GM23248 (cell line): ENCODE measurements around the gene SYNDIG1L. TPM values are rescaled to one million over a fixed set of nuclear protein-coding genes. Genes with fewer than 3 reads are reported as not detected.

Source experiments
- DNase-seq: peaks from one replicate; pipeline ENCODE4 v3.0.0-alpha.2; 2015
- H2AFZ ChIP-seq: fragments of 200-600 bp; sonication (generic); 2 replicates; pipeline ENCODE4 v1.6.1; 2016; ENCODE audit warnings: antibody characterized with exemption
- H3F3A ChIP-seq: fragments of 200-600 bp; sonication (generic); 2 replicates; pipeline ENCODE4 v1.6.1; 2016; ENCODE audit warnings: mild to moderate bottlenecking, antibody characterized with exemption, mixed run types; ENCODE audit not compliant: insufficient read depth
- H3K27ac ChIP-seq: fragments of 200-600 bp; sonication (generic); 2 replicates; pipeline ENCODE4 v1.5.1; 2016; ENCODE audit warnings: mild to moderate bottlenecking
- H3K27me3 ChIP-seq: fragments of 200-600 bp; sonication (generic); replicated peaks from 2 replicates; pipeline ENCODE4 v1.6.1; 2016; ENCODE audit warnings: mild to moderate bottlenecking; ENCODE audit not compliant: insufficient read depth
- H3K36me3 ChIP-seq: fragments of 200-600 bp; sonication (generic); 2 replicates; pipeline ENCODE4 v1.6.1; 2016; ENCODE audit warnings: low read depth, mild to moderate bottlenecking
- H3K4me1 ChIP-seq: fragments of 200-600 bp; sonication (generic); 2 replicates; pipeline ENCODE4 v1.6.1; 2016; ENCODE audit warnings: mild to moderate bottlenecking; ENCODE audit not compliant: insufficient read depth
- H3K4me2 ChIP-seq: fragments of 200-600 bp; sonication (generic); one replicate; pipeline ENCODE4 v1.6.1; 2016; ENCODE audit warnings: mild to moderate bottlenecking; ENCODE audit not compliant: unreplicated experiment
- H3K4me3 ChIP-seq: fragments of 200-600 bp; sonication (generic); 2 replicates; pipeline ENCODE4 v1.5.1; 2016; ENCODE audit warnings: mild to moderate bottlenecking
- H3K79me2 ChIP-seq: fragments of 200-600 bp; sonication (generic); 2 replicates; pipeline ENCODE4 v1.6.1; 2016; ENCODE audit warnings: mild to moderate bottlenecking; ENCODE audit not compliant: insufficient read depth
- H3K9ac ChIP-seq: fragments of 200-600 bp; sonication (generic); 2 replicates; pipeline ENCODE4 v1.6.1; 2016; ENCODE audit warnings: mild to moderate bottlenecking
- H3K9me2 ChIP-seq: fragments of 200-600 bp; sonication (generic); 2 replicates; pipeline ENCODE4 v1.6.1; 2016; ENCODE audit warnings: mixed run types, mild to moderate bottlenecking, moderate library complexity; ENCODE audit not compliant: insufficient read depth
- H3K9me3 ChIP-seq: fragments of 200-600 bp; sonication (generic); one replicate; pipeline ENCODE4 v1.6.1; 2017; ENCODE audit warnings: low read depth
- H4K20me1 ChIP-seq: fragments of 200-600 bp; sonication (generic); 2 replicates; pipeline ENCODE4 v1.6.0; 2016; ENCODE audit not compliant: insufficient read depth
- EZH2 ChIP-seq: fragments of 200-600 bp; sonication (generic); IDR thresholded peaks from 2 replicates; pipeline ENCODE4 v1.6.1; 2018; ENCODE audit warnings: antibody characterized with exemption, mild to moderate bottlenecking; ENCODE audit not compliant: insufficient read depth, poor library complexity, severe bottlenecking
- EZH2phosphoT487 ChIP-seq: fragments of 200-600 bp; sonication (generic); IDR thresholded peaks from 2 replicates; pipeline ENCODE4 v1.6.1; 2018; ENCODE audit warnings: antibody characterized with exemption, moderate library complexity, mild to moderate bottlenecking, low read depth; ENCODE audit not compliant: insufficient read depth
- WGBS, 2 experiments: methylation state at CpG; one replicate each; pipeline ENCODE4 v1.1.6; 2015 to 2017; ENCODE audit warnings: low lambda C conversion rate in 2 of 2, low coverage in 1 of 2; ENCODE audit errors: missing lambda C conversion rate in 2 of 2; 5-methylcytosine and 5-hydroxymethylcytosine counted together
- in situ Hi-C: fragments of 300-500 bp; cut with MboI; formaldehyde crosslinking; loops from 2 replicates; pipeline ENCODE4 v1.15.0; 2020
- polyA plus RNA-seq: library from polyadenylated mRNA; unstranded; fragments of >200 nt; fragmentation: Nextera tagmentation; extraction: Ambion mirVana; gene quantifications from 2 replicates; pipeline ENCODE4 v1.2.1, GENCODE V29; 2016
- total RNA-seq: library from RNA; depleted of rRNA; stranded (reverse); fragments of >200 nt; shearing (Covaris generic); gene quantifications from 2 replicates; pipeline ENCODE4 v1.2.3, GENCODE V29; 2014; rRNA removed

The SYNDIG1L gene
- total and polyA plus RNA-seq, 2 experiments from 2014 or later = not detected

DNA sequence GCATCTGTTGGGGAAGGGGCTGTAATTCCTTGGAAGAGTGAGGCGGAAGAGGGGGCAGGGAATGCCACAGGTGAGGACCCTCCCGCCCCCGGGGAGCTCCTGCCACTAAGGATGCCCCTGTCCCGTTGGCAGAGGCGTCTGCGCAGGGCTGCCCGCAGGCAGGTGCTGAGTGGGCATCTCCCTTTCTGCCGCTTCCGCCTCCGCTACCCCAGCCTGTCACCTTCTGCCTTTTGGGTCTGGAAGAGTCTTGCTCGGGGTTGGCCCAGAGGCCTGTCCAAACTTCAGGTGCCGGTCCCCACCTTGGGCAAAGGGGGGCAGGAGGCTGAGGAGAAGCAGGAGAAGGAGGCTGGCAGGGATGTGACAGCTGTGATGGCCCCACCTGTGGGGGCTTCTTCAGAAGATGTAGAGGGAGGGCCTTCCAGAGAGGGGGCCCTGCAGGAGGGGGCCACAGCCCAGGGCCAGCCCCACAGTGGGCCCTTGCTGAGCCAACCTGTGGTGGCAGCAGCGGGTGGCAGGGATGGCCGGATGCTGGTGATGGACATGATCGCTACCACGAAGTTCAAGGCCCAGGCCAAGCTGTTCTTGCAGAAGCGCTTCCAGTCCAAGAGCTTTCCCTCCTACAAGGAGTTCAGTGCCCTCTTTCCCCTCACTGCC lies 67.7 kb downstream of the SYNDIG1L start:
- no peaks in the 10 kb centered on the region for H3K36me3 ChIP-seq
- TF ChIP-seq EZH2phosphoT487 (no peak), EZH2 (no peak)
- no peaks in the 10 kb centered on the region for H3K4me1 ChIP-seq
- WGBS, 2 experiments = 76 to 84% methylated on average over 16 to 17 of the region's 17 CpGs
- H3K9me2 ChIP-seq = no peaks in the 10 kb centered on the region
- no peaks in the 10 kb centered on the region for H3K9me3 ChIP-seq
- in situ Hi-C loops = no loop called here
- no peaks in the 10 kb centered on the region for H3K79me2 ChIP-seq
- no peak overlapping the region for H2AFZ ChIP-seq
- H3K27ac ChIP-seq = no peak overlapping the region
- H3K4me3 ChIP-seq = no peak overlapping the region
- H4K20me1 ChIP-seq = no peaks in the 10 kb centered on the region
- H3K4me2 ChIP-seq = no peak overlapping the region
- no peaks in the 10 kb centered on the region for H3F3A ChIP-seq
- H3K9ac ChIP-seq = no peak overlapping the region
- H3K27me3 ChIP-seq = peaks cover 11% of the 10 kb centered on the region
- no peak for DNase-seq

DNA sequence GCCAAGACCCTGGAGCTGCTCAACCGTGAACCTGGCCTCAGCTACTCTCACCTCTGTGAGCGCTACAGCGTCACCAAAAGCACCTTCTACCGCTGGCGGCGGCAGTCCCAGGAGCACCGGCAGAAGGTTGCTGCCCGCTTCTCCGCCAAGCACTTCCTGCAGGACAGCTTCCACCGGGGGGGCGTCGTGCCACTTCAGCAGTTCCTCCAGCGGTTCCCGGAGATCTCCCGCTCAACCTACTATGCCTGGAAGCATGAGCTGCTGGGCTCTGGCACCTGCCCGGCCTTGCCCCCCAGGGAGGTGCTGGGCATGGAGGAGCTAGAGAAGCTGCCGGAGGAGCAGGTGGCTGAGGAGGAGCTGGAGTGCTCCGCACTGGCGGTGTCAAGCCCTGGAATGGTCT lies 68.4 kb downstream of the SYNDIG1L start:
- no peaks in the 10 kb centered on the region for H3K4me1 ChIP-seq
- no peak overlapping the region for H3K9ac ChIP-seq
- 85 to 87% methylated on average over 19 of the region's 19 CpGs for WGBS, 2 experiments
- no peaks in the 10 kb centered on the region for H3F3A ChIP-seq
- no peak for DNase-seq
- H2AFZ ChIP-seq = no peak overlapping the region
- no peak overlapping the region for H3K4me2 ChIP-seq
- no peak for TF ChIP-seq EZH2phosphoT487
- no peak for TF ChIP-seq EZH2
- no peaks in the 10 kb centered on the region for H3K79me2 ChIP-seq
- no peaks in the 10 kb centered on the region for H4K20me1 ChIP-seq
- H3K9me3 ChIP-seq = no peaks in the 10 kb centered on the region
- in situ Hi-C loops = no loop called here
- no peak overlapping the region for H3K4me3 ChIP-seq
- peaks cover 16% of the 10 kb centered on the region for H3K27me3 ChIP-seq
- H3K36me3 ChIP-seq = no peaks in the 10 kb centered on the region
- no peaks in the 10 kb centered on the region for H3K9me2 ChIP-seq
- H3K27ac ChIP-seq = no peak overlapping the region

GRCh38 chr14:74356892-74357575 lies 69.0 kb downstream of the SYNDIG1L start:
- H4K20me1 ChIP-seq = no peaks in the 10 kb centered on the region
- H3K4me2 ChIP-seq = no peak overlapping the region
- in situ Hi-C loops = no loop called here
- no peak for DNase-seq
- WGBS, 2 experiments = 79 to 82% methylated on average over 30 to 32 of the region's 32 CpGs
- no peaks in the 10 kb centered on the region for H3K9me3 ChIP-seq
- peaks cover 21% of the 10 kb centered on the region for H3K27me3 ChIP-seq
- no peak overlapping the region for H2AFZ ChIP-seq
- TF ChIP-seq EZH2phosphoT487 (no peak), EZH2 (no peak)
- H3K36me3 ChIP-seq = no peaks in the 10 kb centered on the region
- no peaks in the 10 kb centered on the region for H3K9me2 ChIP-seq
- H3K27ac ChIP-seq = no peak overlapping the region
- H3K4me3 ChIP-seq = no peak overlapping the region
- H3K9ac ChIP-seq = no peak overlapping the region
- H3F3A ChIP-seq = no peaks in the 10 kb centered on the region
- no peaks in the 10 kb centered on the region for H3K4me1 ChIP-seq
- H3K79me2 ChIP-seq = no peaks in the 10 kb centered on the region

Other genes starting within 250 kb of the SYNDIG1L start
- gene VSX2, start 186.8 kb downstream of the SYNDIG1L start, total RNA-seq = not detected in 2 replicates
- gene VSX2, start 186.8 kb downstream of the SYNDIG1L start, polyA plus RNA-seq = not detected in 2 replicates
- 22.3 and 24.1 TPM in 2 replicates for gene ABCD4, start 123.3 kb downstream of the SYNDIG1L start, total RNA-seq
- 26.3 and 27.7 TPM in 2 replicates for gene ABCD4, start 123.3 kb downstream of the SYNDIG1L start, polyA plus RNA-seq
- not detected in 2 replicates for gene VRTN, start 77.7 kb downstream of the SYNDIG1L start, total RNA-seq
- not detected in 2 replicates for gene VRTN, start 77.7 kb downstream of the SYNDIG1L start, polyA plus RNA-seq
- 105 and 156 TPM in 2 replicates for gene NPC2, start 67.1 kb upstream of the SYNDIG1L start, total RNA-seq
- gene NPC2, start 67.1 kb upstream of the SYNDIG1L start, polyA plus RNA-seq = 95.2 and 103 TPM in 2 replicates
- 12.3 and 22.9 TPM in 2 replicates for gene ISCA2, start 67.6 kb upstream of the SYNDIG1L start, total RNA-seq
- gene ISCA2, start 67.6 kb upstream of the SYNDIG1L start, polyA plus RNA-seq = 58.7 and 60.0 TPM in 2 replicates
- gene LTBP2, start 186.0 kb upstream of the SYNDIG1L start, total RNA-seq = 441 and 456 TPM in 2 replicates
- 73.5 and 73.7 TPM in 2 replicates for gene LTBP2, start 186.0 kb upstream of the SYNDIG1L start, polyA plus RNA-seq